HepG2 (cell line): ENCODE measurements around the gene REM2. TPM values are rescaled to one million over a fixed set of nuclear protein-coding genes. Genes with fewer than 3 reads are reported as not detected.

Experiments used
- AKAP8 ChIP-seq: sonication (generic); formaldehyde crosslinking; IDR thresholded peaks from 2 replicates; pipeline ENCODE4 v1.5.1; 2020; ENCODE audit warnings: mild to moderate bottlenecking, missing genetic modification reagents
- ATF1 ChIP-seq: IDR thresholded peaks from 2 replicates; pipeline ENCODE4 v1.6.1; 2016; ENCODE audit warnings: mild to moderate bottlenecking, control low read depth
- DNMT1 ChIP-seq: sonication (generic); formaldehyde crosslinking; IDR thresholded peaks from 2 replicates; pipeline ENCODE4 v1.5.1; 2020; ENCODE audit warnings: mild to moderate bottlenecking, missing genetic modification reagents
- GZF1 ChIP-seq: sonication (generic); formaldehyde crosslinking; IDR thresholded peaks from 2 replicates; pipeline ENCODE4 v1.5.1; 2020; ENCODE audit warnings: mild to moderate bottlenecking, missing genetic modification reagents
- JUN ChIP-seq: sonication (generic); formaldehyde crosslinking; IDR thresholded peaks from 2 replicates; pipeline ENCODE4 v1.4.0; 2020; ENCODE audit warnings: mild to moderate bottlenecking, missing genetic modification reagents
- NFE2 ChIP-seq: sonication (generic); formaldehyde crosslinking; IDR thresholded peaks from 2 replicates; pipeline ENCODE4 v1.4.0; 2020; ENCODE audit warnings: missing genetic modification reagents
- NKX3-1 ChIP-seq: sonication (generic); formaldehyde crosslinking; IDR thresholded peaks from 2 replicates; pipeline ENCODE4 v1.5.0; 2020; ENCODE audit warnings: missing genetic modification reagents
- NR2F1 ChIP-seq, 2 experiments: fragments of 450-650 bp in 1 of 2; formaldehyde crosslinking in 1 of 2; IDR thresholded peaks; 2 replicates each; pipeline versions ENCODE4 v1.5.0 to v1.6.1; 2016 to 2020; ENCODE audit warnings: mild to moderate bottlenecking in 1 of 2, missing compliant biosample characterization in 1 of 2, missing genetic modification reagents in 1 of 2, moderate library complexity in 1 of 2
- ONECUT2 ChIP-seq: sonication (generic); formaldehyde crosslinking; IDR thresholded peaks from 2 replicates; pipeline ENCODE4 v1.4.0; 2020; ENCODE audit warnings: missing genetic modification reagents
- RFXAP ChIP-seq: sonication (generic); formaldehyde crosslinking; IDR thresholded peaks from 2 replicates; pipeline ENCODE4 v1.4.0; 2020; ENCODE audit warnings: missing genetic modification reagents, borderline replicate concordance
- TCF12 ChIP-seq, 2 experiments: fragments of 450-650 bp in 1 of 2; sonication (generic) in 1 of 2; formaldehyde crosslinking in 1 of 2; IDR thresholded peaks; 2 replicates each; pipeline versions ENCODE4 v1.6.1 to v1.8.0; 2017 to 2022; ENCODE audit warnings: antibody characterized with exemption in 1 of 2, mild to moderate bottlenecking in 1 of 2, missing genetic modification reagents in 1 of 2, moderate library complexity in 1 of 2
- XBP1 ChIP-seq: sonication (generic); formaldehyde crosslinking; IDR thresholded peaks from 2 replicates; pipeline ENCODE4 v1.5.0; 2020; ENCODE audit warnings: missing genetic modification reagents
- ZNF138 ChIP-seq: sonication (generic); formaldehyde crosslinking; IDR thresholded peaks from 2 replicates; pipeline ENCODE4 v1.5.0; 2020; ENCODE audit warnings: mild to moderate bottlenecking, low read depth, missing genetic modification reagents
- ZNF556 ChIP-seq: sonication (generic); formaldehyde crosslinking; IDR thresholded peaks from 2 replicates; pipeline ENCODE4 v1.4.0; 2020; ENCODE audit warnings: mild to moderate bottlenecking, missing genetic modification reagents, borderline replicate concordance
- ZNF652 ChIP-seq: IDR thresholded peaks from 2 replicates; pipeline ENCODE4 v1.6.1; 2016; ENCODE audit warnings: low read depth, borderline replicate concordance
- ZNF780A ChIP-seq: sonication (generic); formaldehyde crosslinking; IDR thresholded peaks from 2 replicates; pipeline ENCODE4 v1.8.0; 2022; ENCODE audit warnings: mild to moderate bottlenecking, missing genetic modification reagents, moderate library complexity
- polyA plus RNA-seq, 8 experiments: library from polyadenylated mRNA; depleted of rRNA in 3 of 8; stranded (reverse) in 7 of 8; unstranded in 1 of 8; fragments of >200 nt; fragmentation: Illumina TruSeq in 4 of 8; extraction: Trizol in 4 of 8; gene quantifications; 2 replicates each; pipeline versions ENCODE4 v1.2.1 to v1.2.3, GENCODE V29; 2011 to 2016; ENCODE audit warnings: low read depth in 4 of 8, missing spikeins in 1 of 8, mixed read lengths in 1 of 8; ENCODE audit not compliant: insufficient read depth in 1 of 8
- total RNA-seq, 5 experiments: library from RNA; depleted of rRNA; stranded (reverse); fragments of >200 nt; fragmentation: Illumina TruSeq; extraction: Trizol; gene quantifications; 2 replicates each; pipeline ENCODE4 v1.2.3, GENCODE V29; 2016; ENCODE audit warnings: low read depth in 1 of 5
- TF ChIP-seq, protein P1 (sequence below): IDR thresholded peaks from 2 replicates; pipeline ENCODE4 v1.6.1; 2016
- TF ChIP-seq, protein P2 (sequence below): sonication (generic); formaldehyde crosslinking; IDR thresholded peaks from 2 replicates; pipeline ENCODE4 v1.5.1; 2020; ENCODE audit warnings: missing genetic modification reagents, mild to moderate bottlenecking, borderline replicate concordance
- TF ChIP-seq, protein P3 (sequence below): sonication (generic); formaldehyde crosslinking; IDR thresholded peaks from 2 replicates; pipeline ENCODE4 v1.8.1; 2023; ENCODE audit warnings: mild to moderate bottlenecking, moderate library complexity, missing genetic modification reagents
- TF ChIP-seq, protein P4 (sequence below): sonication (generic); formaldehyde crosslinking; conservative IDR thresholded peaks from 2 replicates; pipeline ENCODE4 v1.8.0; 2022; ENCODE audit warnings: missing genetic modification reagents
- TF ChIP-seq, protein P5 (sequence below): sonication (generic); formaldehyde crosslinking; IDR thresholded peaks from 2 replicates; pipeline ENCODE4 v1.8.1; 2023; ENCODE audit warnings: mild to moderate bottlenecking, missing genetic modification reagents

Gene REM2
- total and polyA plus RNA-seq, 2 of the 13 experiments (the other 11 are each of a cell fraction or from before 2014, with no cell fraction given), result 0.20 TPM; not detected in 1

DNA sequence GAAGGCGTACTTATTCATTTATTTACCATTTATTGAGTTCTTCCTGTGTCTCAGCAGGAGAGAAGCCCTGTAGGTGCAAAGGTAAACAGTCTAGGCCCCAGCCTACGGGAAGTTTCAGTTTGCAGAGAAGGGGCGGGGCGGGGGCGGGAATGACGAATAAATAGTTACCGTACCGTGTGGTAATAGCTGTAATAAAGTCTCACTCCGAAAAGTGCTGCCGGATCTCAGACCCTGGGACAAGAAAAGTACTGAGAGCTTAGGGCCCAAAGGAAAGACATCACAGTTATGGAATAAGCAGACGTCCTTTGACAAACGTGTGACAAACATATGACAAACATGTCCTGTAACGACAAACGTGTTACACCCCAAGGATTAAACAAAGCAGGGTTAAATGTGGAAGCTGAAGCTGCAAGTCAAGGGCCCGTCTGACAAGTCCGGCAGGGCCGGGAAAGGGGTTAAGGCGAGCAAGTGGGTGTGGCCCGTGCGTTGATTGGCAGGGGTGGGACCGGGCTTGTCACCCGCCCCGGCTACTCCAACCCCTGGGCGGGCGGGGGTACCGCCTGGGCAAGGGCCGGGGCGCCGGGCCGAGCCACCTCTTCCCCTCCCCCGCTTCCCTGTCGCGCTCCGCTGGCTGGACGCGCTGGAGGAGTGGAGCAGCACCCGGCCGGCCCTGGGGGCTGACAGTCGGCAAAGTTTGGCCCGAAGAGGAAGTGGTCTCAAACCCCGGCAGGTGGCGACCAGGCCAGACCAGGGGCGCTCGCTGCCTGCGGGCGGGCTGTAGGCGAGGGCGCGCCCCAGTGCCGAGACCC is 11.6 kb upstream of the REM2 start, which contains the start of gene LRP10 (continued):
- TF ChIP-seq, protein P1, sequence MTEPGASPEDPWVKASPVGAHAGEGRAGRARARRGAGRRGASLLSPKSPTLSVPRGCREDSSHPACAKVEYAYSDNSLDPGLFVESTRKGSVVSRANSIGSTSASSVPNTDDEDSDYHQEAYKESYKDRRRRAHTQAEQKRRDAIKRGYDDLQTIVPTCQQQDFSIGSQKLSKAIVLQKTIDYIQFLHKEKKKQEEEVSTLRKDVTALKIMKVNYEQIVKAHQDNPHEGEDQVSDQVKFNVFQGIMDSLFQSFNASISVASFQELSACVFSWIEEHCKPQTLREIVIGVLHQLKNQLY, result peak; percentile 68
- peak; percentile 76 for TF ChIP-seq ONECUT2 (CRISPR knock-in tag)
- no peak for TF ChIP-seq XBP1 (CRISPR knock-in tag)
- TF ChIP-seq ZNF652 (CRISPR knock-in tag), result peak; percentile 99
- TF ChIP-seq, protein P2, sequence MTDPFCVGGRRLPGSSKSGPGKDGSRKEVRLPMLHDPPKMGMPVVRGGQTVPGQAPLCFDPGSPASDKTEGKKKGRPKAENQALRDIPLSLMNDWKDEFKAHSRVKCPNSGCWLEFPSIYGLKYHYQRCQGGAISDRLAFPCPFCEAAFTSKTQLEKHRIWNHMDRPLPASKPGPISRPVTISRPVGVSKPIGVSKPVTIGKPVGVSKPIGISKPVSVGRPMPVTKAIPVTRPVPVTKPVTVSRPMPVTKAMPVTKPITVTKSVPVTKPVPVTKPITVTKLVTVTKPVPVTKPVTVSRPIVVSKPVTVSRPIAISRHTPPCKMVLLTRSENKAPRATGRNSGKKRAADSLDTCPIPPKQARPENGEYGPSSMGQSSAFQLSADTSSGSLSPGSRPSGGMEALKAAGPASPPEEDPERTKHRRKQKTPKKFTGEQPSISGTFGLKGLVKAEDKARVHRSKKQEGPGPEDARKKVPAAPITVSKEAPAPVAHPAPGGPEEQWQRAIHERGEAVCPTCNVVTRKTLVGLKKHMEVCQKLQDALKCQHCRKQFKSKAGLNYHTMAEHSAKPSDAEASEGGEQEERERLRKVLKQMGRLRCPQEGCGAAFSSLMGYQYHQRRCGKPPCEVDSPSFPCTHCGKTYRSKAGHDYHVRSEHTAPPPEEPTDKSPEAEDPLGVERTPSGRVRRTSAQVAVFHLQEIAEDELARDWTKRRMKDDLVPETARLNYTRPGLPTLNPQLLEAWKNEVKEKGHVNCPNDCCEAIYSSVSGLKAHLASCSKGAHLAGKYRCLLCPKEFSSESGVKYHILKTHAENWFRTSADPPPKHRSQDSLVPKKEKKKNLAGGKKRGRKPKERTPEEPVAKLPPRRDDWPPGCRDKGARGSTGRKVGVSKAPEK, result peak; percentile 64
- TF ChIP-seq ATF1 (CRISPR knock-in tag), result no peak
- peak; percentile 97 for TF ChIP-seq ZNF556 (CRISPR knock-in tag)
- peak; percentile 100 for TF ChIP-seq GZF1 (CRISPR knock-in tag)
- TF ChIP-seq, protein P3, sequence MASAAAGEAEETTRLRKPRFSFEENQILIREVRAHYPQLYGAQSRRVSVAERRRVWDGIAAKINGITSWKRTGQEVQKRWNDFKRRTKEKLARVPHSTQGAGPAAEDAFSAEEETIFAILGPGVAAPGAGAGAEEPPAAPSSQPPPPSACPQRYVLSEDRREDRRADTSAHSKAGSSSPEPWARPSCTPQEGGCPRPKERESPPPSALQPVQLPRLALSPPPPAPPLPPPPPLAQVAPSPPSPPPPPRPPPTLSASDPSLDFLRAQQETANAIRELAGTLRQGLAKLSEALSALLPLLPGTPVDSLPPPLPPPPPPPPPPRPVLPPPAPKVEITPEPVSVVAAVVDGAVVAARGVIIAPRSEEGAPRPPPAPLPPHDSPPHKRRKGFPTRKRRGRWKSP (CRISPR knock-in tag), result peak; percentile 86
- no peak for TF ChIP-seq TCF12 (IDR thresholded peaks at IDR 0.05)
- peak; percentile 92 for TF ChIP-seq TCF12 (CRISPR knock-in tag; IDR thresholded peaks at IDR 0.05)
- no peak for TF ChIP-seq NFE2 (CRISPR knock-in tag)
- TF ChIP-seq ZNF138, result peak; percentile 32; the same call in 1 of the 2 replicates
- TF ChIP-seq NKX3-1, result peak; percentile 92
- peak; percentile 92; the same call in 1 of the 2 replicates for TF ChIP-seq DNMT1 (CRISPR knock-in tag)
- TF ChIP-seq, protein P4, sequence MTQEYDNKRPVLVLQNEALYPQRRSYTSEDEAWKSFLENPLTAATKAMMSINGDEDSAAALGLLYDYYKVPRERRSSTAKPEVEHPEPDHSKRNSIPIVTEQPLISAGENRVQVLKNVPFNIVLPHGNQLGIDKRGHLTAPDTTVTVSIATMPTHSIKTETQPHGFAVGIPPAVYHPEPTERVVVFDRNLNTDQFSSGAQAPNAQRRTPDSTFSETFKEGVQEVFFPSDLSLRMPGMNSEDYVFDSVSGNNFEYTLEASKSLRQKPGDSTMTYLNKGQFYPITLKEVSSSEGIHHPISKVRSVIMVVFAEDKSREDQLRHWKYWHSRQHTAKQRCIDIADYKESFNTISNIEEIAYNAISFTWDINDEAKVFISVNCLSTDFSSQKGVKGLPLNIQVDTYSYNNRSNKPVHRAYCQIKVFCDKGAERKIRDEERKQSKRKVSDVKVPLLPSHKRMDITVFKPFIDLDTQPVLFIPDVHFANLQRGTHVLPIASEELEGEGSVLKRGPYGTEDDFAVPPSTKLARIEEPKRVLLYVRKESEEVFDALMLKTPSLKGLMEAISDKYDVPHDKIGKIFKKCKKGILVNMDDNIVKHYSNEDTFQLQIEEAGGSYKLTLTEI, result no peak
- TF ChIP-seq ZNF780A, result 0 out of 2 replicates have a peak, but pooled peaks have one; percentile 55
- TF ChIP-seq AKAP8, result peak; percentile 84
- TF ChIP-seq RFXAP (CRISPR knock-in tag), result peak; percentile 88
- TF ChIP-seq, protein P5, sequence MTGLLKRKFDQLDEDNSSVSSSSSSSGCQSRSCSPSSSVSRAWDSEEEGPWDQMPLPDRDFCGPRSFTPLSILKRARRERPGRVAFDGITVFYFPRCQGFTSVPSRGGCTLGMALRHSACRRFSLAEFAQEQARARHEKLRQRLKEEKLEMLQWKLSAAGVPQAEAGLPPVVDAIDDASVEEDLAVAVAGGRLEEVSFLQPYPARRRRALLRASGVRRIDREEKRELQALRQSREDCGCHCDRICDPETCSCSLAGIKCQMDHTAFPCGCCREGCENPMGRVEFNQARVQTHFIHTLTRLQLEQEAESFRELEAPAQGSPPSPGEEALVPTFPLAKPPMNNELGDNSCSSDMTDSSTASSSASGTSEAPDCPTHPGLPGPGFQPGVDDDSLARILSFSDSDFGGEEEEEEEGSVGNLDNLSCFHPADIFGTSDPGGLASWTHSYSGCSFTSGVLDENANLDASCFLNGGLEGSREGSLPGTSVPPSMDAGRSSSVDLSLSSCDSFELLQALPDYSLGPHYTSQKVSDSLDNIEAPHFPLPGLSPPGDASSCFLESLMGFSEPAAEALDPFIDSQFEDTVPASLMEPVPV, result peak; percentile 70; the same call in 1 of the 2 replicates
- peak; percentile 5 to 45; a peak in 2 of 4 replicates for TF ChIP-seq NR2F1 (CRISPR knock-in tag; IDR thresholded peaks at IDR 0.05)
- TF ChIP-seq JUN (CRISPR knock-in tag), result peak; percentile 89
